Choroid plexus epithelial cell (primary cell): Measurements from ENCODE around the gene GAL3ST1.
"Not testable (repeated sequence)": the region's sequence is repeated elsewhere in the genome, so short reads cannot be mapped to it uniquely, and the experiment has no call there.

ENCODE experiments used
- DNase-seq: peaks from one replicate; pipeline ENCODE4 v3.0.0-alpha.2; 2010; ENCODE audit warnings: low read depth
- H3K4me3 ChIP-seq: 2 replicates; pipeline ENCODE4 v1.5.1; 2011; ENCODE audit warnings: low read depth, mild to moderate bottlenecking, control low read depth, low read length, moderate library complexity
- CTCF ChIP-seq: conservative IDR thresholded peaks from 2 replicates; pipeline ENCODE4 v1.5.1; 2011; ENCODE audit warnings: low read depth, mild to moderate bottlenecking, control low read depth, inconsistent platforms, low read length, moderate library complexity

The GAL3ST1 gene

GRCh38 chr22:30596886-30597285 is 22.4 kb upstream of the GAL3ST1 start:
- H3K4me3 ChIP-seq = no peak overlapping the region

GRCh38 chr22:30596199-30596598 is 21.7 kb upstream of the GAL3ST1 start:
- no peak for DNase-seq
- no peak overlapping the region for H3K4me3 ChIP-seq
- TF ChIP-seq CTCF = no peak

More at GRCh38 chr22:30596886-30597285, 22.4 kb upstream of the GAL3ST1 start:
- TF ChIP-seq CTCF = no peak
- DNase-seq = no peak

- not testable (repeated sequence) for DNase-seq
- peak overlapping the region; percentile 22 for H3K4me3 ChIP-seq
Observed at GRCh38 chr22:30592360-30592713, 17.9 kb upstream of the GAL3ST1 start.

- TF ChIP-seq CTCF = no peak
- peak; percentile 100 for DNase-seq
- peak within 1 kb of the TSS; percentile 85 for H3K4me3 ChIP-seq
Observed at GRCh38 chr22:30591588-30592359, 17.3 kb upstream of the GAL3ST1 start, which contains the start of gene PES1. PES1 (minus strand) TSS chr22:30591910; CDS start chr22:30591833, 77 bp downstream.

DNA sequence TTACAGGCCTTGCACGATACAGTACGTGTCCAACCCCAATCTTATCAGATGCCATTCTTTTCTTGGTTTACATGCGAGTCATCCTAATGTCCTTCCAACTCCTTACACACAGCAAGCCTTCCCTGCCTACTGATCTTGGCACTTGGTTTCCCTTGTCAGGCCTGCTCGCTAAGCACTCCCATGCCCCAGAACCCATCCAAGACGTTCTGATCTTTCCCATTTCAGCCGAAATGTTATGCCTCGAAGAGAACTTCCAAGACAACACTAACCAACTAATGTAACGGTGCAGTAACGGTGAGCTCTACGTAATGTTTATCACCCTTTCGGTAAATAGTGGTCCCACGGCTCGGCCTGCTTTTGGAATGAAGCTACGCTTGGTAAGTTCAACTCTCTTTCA is 16.7 kb upstream of the GAL3ST1 start:
- peak overlapping the region; percentile 85 for H3K4me3 ChIP-seq
- DNase-seq = peak; percentile 53
- TF ChIP-seq CTCF = no peak

GRCh38 chr22:30586414-30586813 is 11.9 kb upstream of the GAL3ST1 start:
- no peak for TF ChIP-seq CTCF

GRCh38 chr22:30584441-30584840 is 10.0 kb upstream of the GAL3ST1 start:
- no peak for DNase-seq

More at GRCh38 chr22:30586414-30586813, 11.9 kb upstream of the GAL3ST1 start:
- no peak overlapping the region for H3K4me3 ChIP-seq
- no peak for DNase-seq

More at GRCh38 chr22:30584441-30584840, 10.0 kb upstream of the GAL3ST1 start:
- TF ChIP-seq CTCF = no peak
- no peak overlapping the region for H3K4me3 ChIP-seq
